GM20000 (cell line): ENCODE data around the gene RPRML.

ENCODE experiments used
- DNase-seq: peaks from one replicate; pipeline ENCODE4 v3.0.0; 2012; ENCODE audit warnings: low spot score
- CTCF ChIP-seq: IDR thresholded peaks from 2 replicates; pipeline ENCODE4 v1.5.1; 2012; ENCODE audit warnings: mild to moderate bottlenecking, control low read depth; ENCODE audit errors: extremely low read depth, missing control alignments

Gene RPRML

DNA sequence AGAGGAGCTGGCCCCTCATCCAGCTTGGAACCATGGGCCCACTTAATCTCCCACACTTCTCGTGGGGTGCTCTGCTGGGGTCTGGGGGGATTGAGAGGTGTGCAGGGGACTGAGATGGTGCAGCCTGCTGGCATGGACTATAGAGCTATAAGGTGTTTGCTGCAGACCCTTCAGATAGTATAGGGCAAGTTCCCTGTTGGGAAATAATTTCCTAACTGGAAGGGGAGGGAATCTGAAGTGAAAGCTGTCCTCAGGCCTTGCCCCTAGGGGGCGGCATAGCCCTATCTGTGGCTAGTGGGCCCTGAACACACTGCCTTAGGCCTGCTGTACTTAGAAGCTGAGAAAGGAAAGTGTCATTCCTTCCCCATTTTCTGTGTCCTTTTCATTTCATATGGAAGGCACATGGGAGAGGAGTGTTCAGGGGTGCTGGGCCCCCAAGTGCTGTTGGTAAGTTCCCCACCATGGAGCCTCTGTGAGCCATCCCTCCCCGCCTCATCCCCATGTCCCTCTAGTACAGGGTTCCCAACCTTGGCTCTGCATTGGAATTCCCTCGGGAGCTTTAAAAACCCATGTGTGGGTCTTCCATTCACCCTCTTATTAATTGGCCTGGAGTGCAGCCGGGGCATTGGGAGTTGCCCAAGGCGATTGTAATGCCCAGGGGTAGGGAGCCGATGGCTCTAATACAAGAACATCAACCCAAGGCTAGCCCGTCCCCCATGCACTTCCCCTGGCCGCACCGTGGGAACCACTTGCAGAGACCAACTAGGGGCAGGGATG, 36.4 kb downstream of the RPRML start:
- DNase-seq, result peak; percentile 68
- peak; percentile 90 for TF ChIP-seq CTCF

GRCh38 chr17:46940692-46941404, 38.2 kb downstream of the RPRML start:
- peak; percentile 79 for DNase-seq
- peak; percentile 76 for TF ChIP-seq CTCF

DNA sequence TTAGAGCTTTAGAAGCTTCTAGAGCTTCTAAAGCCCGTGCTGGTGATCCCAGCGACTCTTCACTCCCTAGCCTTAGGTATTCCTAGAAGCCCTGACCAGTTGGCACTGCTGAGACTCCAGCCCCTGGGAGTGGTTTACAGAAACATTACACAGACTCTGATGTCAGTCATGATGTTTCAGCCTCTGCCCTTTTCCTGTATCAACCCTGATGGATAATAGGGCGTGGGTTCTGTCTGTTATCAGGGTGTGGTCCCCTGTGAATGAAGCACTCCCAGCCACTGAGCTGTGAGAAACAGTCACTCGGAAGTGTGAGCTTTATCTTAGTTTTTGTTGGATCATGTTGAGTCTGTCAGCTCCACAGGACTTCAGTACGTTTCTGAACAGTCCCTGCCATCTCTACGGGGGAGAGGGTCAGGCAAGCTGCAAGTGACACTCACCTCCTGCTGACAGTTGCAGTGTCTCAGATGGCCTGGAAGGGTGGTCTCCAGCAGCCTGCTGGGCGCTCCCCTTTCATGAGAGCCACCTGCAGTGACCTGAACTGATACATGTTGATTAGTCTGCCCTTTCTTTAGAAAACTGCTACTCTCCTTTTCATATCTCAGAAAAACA, 43.3 kb downstream of the RPRML start:
- TF ChIP-seq CTCF, result no peak
- no peak for DNase-seq

- DNase-seq, result no peak
- TF ChIP-seq CTCF, result no peak
These were observed 47.5 kb downstream of the RPRML start for GRCh38 chr17:46931596-46931995.

DNA sequence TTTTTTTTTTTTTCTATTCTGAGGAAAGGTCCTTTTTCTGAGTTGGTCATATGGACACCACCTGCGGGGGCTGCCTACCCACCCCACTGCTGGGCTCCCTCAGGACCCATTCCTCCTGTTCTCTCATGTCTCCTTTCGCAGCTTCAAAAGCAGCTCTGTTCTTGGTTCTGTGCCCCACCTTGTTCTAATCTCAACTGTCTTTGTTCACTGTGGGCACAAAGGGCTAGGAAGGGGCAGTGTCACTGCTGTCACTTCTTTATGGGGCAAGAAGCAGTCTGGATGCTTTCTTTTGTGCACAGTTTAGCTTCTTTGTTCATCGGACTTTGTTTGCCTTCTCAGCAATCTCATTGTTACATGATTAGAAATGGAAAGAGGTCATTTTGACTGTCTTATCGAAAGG, 49.0 kb downstream of the RPRML start:
- no peak for DNase-seq
- no peak for TF ChIP-seq CTCF

DNA sequence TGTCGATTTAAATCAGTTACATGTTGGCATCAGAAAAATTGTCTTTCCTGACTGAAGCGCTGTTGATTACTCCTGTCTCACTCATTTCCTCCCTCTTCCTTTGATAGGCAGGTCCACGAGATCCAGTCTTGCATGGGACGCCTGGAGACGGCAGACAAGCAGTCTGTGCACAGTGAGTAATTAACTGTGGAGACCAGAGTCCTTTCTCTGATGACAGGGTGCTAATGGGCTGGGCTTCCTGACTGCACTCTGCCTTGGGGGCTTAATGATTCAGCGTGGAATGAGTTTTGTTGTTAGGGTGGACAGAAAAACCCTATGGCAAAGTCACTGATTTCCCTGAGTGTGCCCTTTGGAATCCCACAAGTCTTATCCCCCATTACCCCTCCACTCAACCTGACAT, 49.6 kb downstream of the RPRML start:
- no peak for DNase-seq
- no peak for TF ChIP-seq CTCF

DNA sequence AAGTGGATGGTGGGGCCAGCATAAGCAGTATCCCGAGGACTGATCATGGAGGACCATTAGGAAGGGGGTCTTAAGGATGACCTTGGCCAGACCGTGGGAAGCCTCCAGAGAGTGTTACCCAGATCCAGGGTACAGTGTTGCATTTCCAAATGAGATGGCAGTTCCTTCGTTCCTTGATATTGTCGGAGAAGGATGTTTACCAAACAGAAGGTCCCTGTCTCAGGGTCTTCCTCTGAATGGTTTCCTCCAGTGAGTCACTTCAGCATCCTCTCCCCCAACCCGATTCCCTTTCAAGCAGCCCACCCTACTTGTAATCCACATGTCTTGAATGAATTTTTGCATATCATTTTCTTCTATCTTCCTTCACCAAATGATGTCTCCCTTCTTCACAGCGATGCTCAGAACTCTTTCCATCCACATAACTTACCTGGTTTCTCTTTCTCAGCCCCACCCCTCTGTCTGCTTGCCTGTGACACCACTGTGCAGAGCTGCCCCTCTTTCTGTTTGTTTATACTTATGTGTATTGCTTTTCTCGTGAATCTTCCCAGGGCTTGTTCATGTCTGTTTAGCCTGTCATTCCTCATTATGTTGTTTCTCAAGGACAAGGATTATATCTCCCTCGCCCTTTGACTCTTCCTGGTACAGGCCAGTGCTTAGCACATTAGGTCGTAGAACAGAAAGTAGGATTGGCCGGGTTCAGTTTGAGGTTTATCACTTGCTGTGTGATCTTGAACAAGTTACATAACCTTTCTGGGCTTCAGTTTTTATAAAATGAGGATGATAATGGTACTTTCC, 50.4 kb downstream of the RPRML start:
- DNase-seq, result no peak
- TF ChIP-seq CTCF, result no peak
